Epidermal melanocyte (primary cell): ENCODE results near the gene FOXC2.

Source experiments
- DNase-seq: peaks from one replicate; pipeline ENCODE4 v3.0.0; 2011; ENCODE audit warnings: low spot score; ENCODE audit not compliant: insufficient read length

FOXC2 gene

GRCh38 chr16:86610779-86611524 is 44.3 kb downstream of the FOXC2 start:
- DNase-seq: no peak

DNA sequence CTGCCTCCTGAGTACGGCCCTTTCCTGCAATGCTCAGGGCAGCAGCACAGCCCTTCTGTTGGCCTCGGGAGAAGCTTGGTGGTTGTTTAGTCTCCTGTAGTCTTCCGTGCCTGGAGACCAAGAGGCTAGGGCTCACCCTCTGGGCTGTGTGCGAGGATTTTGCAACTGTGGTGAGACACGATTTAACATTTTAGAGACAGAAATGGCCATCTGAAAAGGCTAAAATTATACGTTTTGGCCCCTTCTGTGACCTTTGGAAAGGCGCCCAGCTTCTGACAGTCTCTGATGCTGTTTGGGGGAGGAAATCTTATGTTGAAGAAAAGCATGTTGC is 44.9 kb downstream of the FOXC2 start:
- no peak for DNase-seq

GRCh38 chr16:86611941-86612340 is 45.3 kb downstream of the FOXC2 start:
- no peak for DNase-seq

GRCh38 chr16:86614699-86615098 is 48.1 kb downstream of the FOXC2 start:
- no peak for DNase-seq

DNA sequence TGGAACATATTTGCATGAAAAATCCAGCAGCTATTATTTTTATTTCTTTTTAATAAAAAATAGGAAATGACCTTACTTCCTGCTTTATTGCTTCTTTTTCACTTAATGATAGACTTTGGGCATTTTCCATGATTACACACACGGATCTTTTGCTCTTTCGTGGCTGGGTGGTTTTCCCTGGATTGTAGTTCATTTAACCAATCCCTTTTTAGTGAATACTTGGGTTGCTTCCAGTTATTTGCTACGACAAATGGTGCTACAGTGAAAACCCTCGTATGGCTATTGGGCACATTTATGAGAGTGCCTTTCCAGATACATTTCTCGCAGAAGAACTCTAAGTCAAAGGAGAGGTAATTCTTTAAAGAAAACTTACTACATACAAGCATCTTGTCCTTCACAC is 50.3 kb downstream of the FOXC2 start:
- no peak for DNase-seq

DNA sequence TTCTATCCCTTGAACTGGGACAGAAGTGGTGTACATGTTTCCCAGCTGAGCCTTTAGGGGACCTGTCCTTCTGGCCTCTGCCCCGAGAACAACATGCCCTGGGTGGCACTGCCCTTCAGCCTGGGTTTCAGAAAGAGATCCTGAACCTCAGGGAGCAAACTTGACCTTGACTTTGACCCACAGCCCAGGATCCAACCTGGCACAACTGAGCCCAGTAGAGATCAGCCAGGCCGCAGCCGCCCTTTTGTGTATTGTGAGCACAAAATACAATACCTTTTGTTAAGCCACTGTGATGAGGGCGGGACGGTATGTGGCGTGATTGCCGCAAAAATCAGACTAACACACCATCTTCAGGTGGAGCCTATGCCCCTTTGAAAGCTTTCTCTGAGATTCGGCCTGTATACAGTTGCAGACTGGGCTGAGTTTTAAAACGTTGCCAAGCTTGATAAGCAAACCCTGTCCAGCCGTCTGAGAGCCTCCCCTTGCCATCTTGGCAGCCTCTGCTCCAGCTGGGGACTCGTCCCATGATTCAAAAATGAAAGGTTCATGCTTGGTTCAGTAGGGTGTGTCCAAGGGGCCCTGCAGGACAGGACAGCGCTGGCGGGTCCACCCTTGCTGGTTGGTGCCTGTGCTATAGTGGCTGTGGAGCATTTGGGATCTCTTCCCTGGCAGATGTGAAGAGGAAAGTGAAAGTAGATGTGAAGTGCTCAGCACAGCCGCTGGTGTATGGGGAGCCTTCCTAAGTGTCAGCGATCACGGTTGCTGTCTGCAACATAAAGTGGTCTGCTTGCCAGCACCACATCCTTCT is 52.0 kb downstream of the FOXC2 start:
- DNase-seq: no peak
